GM08714 (cell line): ENCODE measurements around the gene MAS1.
"Not testable (repeated sequence)": the region's sequence is repeated elsewhere in the genome, so short reads cannot be mapped to it uniquely, and the experiment has no call there.

Source experiments
- H3K4me3 ChIP-seq: fragments of 200-500 bp; sonication (Bioruptor generic); 2 replicates; pipeline ENCODE4 v1.5.1; 2014; ENCODE audit warnings: mild to moderate bottlenecking, low read length, inconsistent platforms
- ZNF274 ChIP-seq: IDR thresholded peaks from 2 replicates; pipeline ENCODE4 v1.6.1; 2012; ENCODE audit warnings: mild to moderate bottlenecking, low read depth, low read length

MAS1 gene

DNA sequence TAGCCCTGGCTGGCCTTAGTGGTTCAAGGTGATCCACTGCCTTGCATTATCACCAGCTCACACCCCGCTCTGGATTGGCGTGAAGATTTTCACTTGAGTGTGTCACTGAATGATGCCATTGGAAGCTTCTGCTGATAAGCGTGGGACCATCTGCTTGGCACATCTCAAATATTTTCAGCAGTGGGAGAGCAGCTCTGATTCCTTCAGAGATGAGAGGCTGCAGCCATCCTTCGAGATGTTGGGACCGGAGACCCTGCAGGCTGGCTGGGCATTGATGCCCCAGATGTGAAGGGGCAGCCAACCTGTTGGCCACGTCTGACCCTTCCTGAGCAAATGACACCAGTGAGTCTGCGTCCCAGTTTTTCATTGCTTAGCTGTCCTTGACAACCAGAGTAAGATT lies at the start of gene MAS1:
MAS1 (plus strand) TSS at position 197 of the 400 bp plus-strand sequence. CDS start 15,968 bp downstream, outside the sequence.
- TF ChIP-seq ZNF274: no peak
- no peak within 1 kb of the TSS for H3K4me3 ChIP-seq

DNA sequence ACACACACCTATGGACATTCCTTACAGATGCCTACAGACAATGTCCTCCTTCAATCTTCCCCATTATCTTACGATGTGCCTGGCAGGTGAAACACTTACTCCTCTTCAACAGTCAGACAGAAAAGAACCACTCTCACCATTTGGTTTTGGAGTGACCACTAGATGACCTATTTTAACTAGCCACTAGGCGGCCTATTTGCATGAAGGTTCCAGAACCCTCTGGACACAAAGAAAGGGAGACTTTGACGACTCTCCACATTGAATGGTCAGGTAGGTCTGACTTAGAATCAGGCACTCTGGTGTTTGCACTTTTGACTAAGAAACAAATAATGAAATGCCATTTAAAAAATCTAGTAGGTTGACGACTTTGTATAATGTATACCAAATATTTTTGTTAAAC lies 48.8 kb upstream of the MAS1 start:
- TF ChIP-seq ZNF274: no peak
- H3K4me3 ChIP-seq: no peak overlapping the region

DNA sequence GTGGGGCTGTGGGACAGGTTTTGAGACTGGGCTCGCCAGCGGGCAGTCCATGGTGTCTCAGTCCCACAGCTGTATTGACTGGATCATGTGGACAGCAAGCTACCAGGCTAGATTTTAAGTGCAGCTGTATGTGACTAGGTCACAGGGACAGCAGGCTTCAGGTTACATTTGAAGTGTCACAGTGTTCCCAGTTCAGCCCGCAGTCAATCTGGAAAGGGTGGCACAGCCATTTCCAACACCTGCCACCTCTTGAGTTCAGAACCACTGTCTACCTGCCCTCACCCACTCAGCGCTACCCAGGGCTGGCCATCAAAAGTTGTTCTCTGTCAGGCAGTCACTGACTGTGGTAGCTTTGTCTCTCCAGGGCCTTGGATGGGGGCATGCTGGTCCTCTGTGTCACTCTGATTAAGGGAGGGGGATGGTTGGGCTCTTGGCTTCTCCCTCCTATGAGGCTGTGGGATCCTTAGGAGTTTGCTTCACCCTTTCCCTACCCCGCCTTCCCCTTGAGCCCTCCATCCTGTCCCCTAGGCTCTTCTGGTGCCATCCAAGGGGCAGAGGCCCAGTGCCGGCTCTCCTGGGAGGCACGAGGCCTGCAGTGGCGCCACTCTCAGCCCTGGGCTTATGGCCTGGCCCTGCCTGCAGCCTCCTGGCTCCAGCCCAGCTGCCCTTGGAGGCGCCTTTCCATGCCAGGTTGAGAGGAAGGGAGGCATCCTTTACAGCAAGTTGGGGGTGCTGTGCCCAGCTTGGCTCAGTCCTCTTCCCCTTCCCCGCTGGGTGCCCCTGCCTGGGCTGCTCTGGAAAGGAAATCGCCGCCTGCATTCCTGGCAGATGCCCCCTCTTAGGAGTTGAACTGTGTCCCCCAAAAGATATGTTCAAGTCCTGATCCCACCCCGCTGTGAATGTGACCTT lies 45.8 kb upstream of the MAS1 start:
- H3K4me3 ChIP-seq: no peak overlapping the region
- no peak for TF ChIP-seq ZNF274

DNA sequence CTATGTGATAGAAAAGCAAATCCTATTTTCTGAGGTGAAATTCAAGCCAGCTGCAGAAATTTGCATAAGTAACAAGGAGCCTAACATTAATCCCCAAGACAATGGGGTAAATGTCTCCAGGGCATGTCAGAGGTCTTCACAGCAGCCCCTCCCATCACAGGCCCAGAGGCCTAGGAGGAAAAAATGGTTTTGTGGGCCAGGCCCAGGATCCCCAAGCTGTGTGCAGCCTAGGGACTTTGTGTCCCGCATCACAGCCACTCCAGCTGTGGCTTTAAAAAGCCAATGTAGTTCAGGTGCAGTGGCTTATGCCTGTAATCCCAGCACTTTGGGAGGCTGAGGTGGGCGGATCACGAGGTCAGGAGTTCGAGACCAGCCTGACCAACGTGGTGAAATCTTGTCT lies 42.2 kb upstream of the MAS1 start:
- H3K4me3 ChIP-seq: not testable (repeated sequence)

DNA sequence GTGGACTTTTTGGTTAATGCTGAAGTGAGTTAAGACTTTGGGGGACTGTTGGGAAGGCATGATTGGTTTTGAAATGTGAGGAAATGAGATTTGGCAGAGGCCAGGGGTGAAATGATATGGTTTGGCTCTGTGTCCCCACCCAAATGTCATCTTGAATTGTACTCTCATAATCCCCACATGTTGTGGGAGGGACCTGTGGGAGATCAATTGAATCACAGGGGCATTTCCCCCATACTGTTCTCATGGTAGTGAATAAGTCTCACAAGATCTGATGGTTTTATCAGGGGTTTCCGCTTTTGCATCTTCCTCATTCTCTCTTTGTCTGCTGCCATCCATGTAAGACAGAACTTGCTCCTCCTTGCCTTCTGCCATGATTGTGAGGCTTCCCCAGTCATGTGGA lies 40.9 kb upstream of the MAS1 start:
- not testable (repeated sequence) for H3K4me3 ChIP-seq

DNA sequence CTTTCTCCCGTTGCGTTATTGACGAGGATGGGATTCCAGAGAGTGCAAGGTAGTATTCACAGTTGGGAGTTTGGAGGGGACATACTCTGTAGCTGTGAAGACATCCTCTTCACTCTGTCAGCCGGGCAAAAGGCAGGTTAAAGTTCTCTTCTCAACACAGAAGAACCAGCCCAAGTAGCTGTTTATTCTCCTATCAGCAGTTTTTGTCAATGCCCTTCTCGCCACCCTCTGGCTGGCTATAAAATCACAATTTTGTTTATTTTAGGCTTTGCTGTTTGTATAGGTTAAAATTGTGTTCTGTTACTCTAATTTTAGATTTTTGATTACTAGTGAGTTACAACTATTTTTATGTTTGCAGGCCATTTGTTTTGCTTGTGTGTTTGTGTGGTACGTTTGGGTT lies 37.9 kb upstream of the MAS1 start:
- TF ChIP-seq ZNF274: no peak
- no peak overlapping the region for H3K4me3 ChIP-seq

DNA sequence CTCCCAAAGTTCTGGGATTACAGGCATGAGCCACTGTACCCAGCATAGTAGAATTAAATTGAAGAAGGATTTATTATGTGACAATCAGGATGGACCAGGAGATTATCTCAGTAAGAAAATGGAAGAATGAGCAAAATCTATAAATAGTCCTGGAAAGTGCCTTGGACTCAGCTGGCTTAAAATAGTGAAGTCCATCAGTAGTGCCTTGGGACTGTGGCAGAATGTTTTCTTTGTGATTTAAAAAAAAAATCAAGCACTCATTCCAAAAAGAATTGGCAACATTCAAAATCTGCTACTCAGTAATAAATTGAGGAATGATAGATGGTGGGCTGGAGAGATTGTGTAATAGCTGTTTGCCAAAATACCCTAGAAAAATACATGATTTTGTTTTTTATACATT lies 37.0 kb upstream of the MAS1 start:
- H3K4me3 ChIP-seq: no peak overlapping the region
- no peak for TF ChIP-seq ZNF274

DNA sequence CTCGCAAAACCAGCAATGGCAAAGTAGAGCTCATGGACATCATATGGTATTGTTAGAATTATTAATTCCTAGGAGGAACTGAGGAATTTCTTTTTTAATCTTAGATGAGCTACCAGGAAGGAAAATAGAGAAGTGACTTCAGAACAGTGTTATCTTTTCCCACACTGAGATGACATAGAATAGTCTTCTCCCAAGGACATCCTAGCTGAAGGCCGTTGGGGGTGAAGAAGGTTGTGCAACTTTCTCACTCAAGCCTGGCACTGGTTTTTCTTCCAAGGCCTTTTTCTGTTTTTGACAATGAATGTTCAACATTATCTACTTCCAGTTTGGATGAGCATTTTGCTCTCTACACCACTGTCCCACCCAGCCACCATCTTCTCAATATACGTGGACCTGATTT lies 35.8 kb upstream of the MAS1 start:
- no peak for TF ChIP-seq ZNF274

DNA sequence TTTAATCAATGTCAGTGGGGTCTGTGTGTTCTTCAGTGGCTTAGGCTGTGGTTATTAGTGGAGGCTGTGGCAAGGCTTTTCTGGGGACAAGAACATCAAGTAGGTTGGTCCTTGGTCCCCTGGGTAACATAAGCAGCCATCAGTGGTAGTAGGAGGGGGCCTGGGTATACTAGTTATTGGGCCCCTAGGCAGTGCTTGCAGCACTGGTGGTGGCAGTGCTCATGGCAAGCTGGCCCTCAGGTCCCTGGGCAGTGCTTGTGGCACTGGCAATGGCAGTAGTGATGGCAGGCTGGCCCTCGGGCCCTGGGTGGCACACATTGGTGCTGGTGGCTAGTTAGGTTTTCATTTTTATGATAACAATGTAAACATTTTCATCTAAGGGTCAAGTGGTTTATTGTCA lies 32.5 kb upstream of the MAS1 start:
- no peak overlapping the region for H3K4me3 ChIP-seq
- TF ChIP-seq ZNF274: no peak

More for the DNA sequence above, 35.8 kb upstream of the MAS1 start:
- H3K4me3 ChIP-seq: no peak overlapping the region

DNA sequence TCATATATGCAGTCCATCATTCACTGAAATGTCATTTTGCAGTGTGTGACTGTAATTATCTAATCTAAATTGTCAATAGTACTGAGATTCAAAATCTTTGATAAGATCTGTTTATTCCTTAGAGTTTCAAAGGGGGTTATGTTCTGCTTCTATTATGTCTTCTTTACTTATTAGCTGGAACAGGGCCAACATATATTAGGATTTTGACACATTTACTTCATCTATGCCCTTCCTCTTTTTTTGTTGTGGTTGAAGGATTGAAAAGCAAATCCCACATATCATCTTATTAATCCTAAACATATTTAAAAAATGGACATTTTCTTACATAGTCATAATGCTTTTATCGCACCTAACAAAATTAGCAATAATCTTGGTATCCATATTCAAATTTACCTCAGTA lies 30.3 kb upstream of the MAS1 start:
- H3K4me3 ChIP-seq: no peak overlapping the region
- TF ChIP-seq ZNF274: no peak

DNA sequence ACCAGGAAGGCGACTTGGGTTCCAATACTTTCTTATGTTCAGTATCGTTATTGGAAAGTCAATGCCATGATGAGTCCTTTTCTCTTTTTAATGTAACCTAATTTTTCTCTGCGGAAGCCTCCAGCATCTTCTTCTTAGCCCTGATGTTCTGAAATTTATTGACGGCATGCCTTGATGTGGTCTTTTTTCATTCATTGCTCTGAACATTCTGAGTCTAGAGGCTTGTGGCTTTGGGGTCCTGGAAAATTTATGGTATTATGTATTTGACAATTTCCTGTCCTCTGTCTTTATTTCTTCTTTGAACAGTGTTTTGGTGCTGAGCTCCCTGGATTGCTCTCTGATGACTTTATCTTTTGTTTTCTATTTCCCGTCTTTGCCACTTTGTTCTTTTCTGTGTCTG lies 28.7 kb upstream of the MAS1 start:
- no peak for TF ChIP-seq ZNF274
- no peak overlapping the region for H3K4me3 ChIP-seq

DNA sequence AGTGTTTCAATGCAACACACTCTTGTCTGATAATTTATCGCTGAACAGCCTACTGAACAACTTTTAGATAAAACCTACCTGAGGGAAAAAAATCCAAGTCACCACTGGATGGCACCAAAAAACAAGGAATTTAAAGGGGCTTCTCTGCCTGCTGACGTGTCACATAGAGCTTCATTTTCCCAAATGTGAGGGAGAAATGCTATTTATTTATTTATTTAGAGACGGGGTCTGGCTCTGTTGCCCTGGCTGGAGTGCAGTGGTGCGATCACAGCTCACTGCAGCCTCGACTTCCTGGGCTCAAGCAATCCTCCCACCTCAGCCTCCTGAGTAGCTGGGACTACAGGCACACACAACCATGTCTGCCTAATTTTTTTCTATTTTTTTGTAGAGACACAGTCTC lies 27.4 kb upstream of the MAS1 start:
- H3K4me3 ChIP-seq: not testable (repeated sequence)

DNA sequence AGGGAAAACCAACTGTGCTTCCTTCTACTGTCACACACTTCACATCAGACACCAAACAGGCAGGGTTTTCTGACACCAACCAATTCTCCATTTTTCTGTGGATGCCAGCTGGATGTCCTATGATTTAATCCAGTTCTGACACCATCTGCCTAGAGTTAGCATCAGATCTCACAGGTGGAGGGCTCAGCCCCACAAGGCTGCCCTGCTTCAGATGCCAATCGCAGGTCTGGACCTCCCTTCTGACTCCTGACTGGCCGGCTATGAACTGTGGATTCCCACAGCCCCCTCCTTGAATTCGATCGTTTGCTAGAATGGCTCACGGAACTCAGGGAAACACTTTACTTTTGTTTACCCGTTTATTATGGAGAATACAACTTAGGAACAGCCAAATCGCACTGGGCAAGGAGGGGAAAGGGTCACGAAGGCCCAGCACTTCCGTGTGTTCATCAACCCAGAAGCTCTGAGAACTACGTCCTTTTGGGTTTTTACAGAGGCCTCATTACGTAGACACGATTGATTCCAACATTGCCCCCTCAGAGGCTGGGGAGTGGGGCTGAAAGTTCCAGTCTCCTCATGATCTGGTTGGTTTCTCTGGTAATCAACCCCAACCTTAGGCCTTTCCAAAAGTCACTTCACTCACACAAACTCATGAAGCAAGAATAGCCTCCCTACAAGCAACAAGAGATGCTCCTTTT lies 25.4 kb upstream of the MAS1 start:
- no peak for TF ChIP-seq ZNF274
- no peak overlapping the region for H3K4me3 ChIP-seq

DNA sequence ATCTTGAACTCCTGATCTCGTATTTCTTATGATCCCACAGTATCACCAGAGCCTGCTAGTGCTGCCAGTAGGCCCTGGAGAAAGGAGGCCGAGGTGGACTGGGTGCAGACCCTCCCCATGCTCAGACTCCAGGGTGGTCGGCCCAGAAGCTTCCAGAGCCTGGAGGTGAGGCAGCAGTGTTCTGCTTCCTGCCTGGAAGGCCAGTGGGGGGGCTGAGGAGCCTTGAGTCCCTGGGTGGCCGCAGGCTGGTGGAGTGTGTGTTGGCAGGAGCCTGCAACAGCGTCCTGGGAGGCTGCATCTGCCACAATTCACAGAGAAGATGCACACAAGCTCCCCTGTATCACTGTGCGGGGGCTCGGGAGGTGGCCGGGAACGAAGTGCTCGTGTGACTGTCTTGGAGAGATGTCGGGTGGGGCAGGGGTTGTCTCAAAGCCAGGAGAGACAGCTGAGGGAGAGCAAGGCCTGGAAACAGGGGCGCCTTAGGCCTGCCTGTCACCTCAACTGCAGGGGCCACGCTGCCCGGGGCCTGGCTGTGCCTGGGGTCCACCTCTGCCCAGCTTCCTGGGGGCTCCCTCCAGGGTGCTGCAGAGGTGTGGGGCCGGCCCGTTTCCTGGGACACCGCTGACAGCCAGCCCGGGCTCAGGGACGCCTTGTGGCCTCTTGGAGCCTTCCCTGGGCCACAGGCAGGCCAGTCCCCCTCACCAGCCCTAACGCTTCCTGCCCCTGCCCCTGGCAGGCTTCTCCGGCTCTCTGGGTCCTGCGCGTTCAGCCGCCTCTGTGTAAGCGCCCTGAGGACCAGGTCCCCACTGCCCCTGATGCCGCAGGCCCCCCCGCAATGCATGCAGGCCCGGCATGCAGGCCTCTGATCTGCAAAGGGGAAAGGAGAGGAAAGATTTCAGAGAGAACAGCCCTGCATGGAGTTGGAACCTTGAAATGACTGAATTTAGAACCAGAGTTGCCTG lies 24.2 kb upstream of the MAS1 start:
- no peak for TF ChIP-seq ZNF274
- H3K4me3 ChIP-seq: no peak overlapping the region
